T-helper 1 cell treated with Interleukin-12 subunit alpha and Interleukin-12 subunit beta and Interleukin-4 antibody, amounts not matched to agents 30 ng/mL and 1 ng/mL, for 36 hours (primary cell): ENCODE measurements around the gene SMIM30. TPM values are rescaled to one million over a fixed set of nuclear protein-coding genes. Genes with fewer than 3 reads are reported as not detected.

Experiments used
- total RNA-seq: library from RNA; stranded (reverse); gene quantifications from 2 replicates; pipeline ENCODE4 v1.2.3, GENCODE V29; 2022

Gene SMIM30
- total RNA-seq, 1 donor from 2014 or later = 21.4 TPM

Other genes starting within 250 kb of the SMIM30 start
- not detected in 2 replicates for gene GPR85, start 31.7 kb downstream of the SMIM30 start, total RNA-seq